ENCODE data around the gene UTF1.

Gene UTF1

GRCh38 chr10:133266056-133266795 is 36.2 kb downstream of the UTF1 start:
- DNase-seq, result no peak

GRCh38 chr10:133267293-133267692 is 37.3 kb downstream of the UTF1 start:
- DNase-seq, result no peak

- DNase-seq, result no peak
Measured at GRCh38 chr10:133267829-133268228, 37.8 kb downstream of the UTF1 start.

- DNase-seq, result no peak
Measured at GRCh38 chr10:133268532-133268931, 38.5 kb downstream of the UTF1 start.

- no peak for DNase-seq
Measured at GRCh38 chr10:133269367-133269766, 39.4 kb downstream of the UTF1 start.

GRCh38 chr10:133270204-133270603 is 40.2 kb downstream of the UTF1 start:
- no peak for DNase-seq

GRCh38 chr10:133270773-133271297 is 40.8 kb downstream of the UTF1 start:
- no peak for DNase-seq

GRCh38 chr10:133271521-133272300 is 41.7 kb downstream of the UTF1 start:
- DNase-seq, result no peak

- no peak for DNase-seq
Measured at GRCh38 chr10:133272301-133272963, 42.4 kb downstream of the UTF1 start.

GRCh38 chr10:133272964-133273420 is 43.0 kb downstream of the UTF1 start:
- DNase-seq, result no peak

- no peak for DNase-seq
Measured at GRCh38 chr10:133273534-133274143, 43.6 kb downstream of the UTF1 start.

GRCh38 chr10:133274751-133275683 is 45.0 kb downstream of the UTF1 start:
- DNase-seq, result peak; percentile 90

GRCh38 chr10:133275684-133276092 is 45.7 kb downstream of the UTF1 start:
- DNase-seq, result peak; percentile 81

GRCh38 chr10:133276100-133276434 is 46.0 kb downstream of the UTF1 start:
- no peak for DNase-seq

- DNase-seq, result peak; percentile 83
Measured at GRCh38 chr10:133276435-133277201, 46.6 kb downstream of the UTF1 start, which contains the start of gene ADAM8. Gene ADAM8, minus strand, starts transcription at chr10:133276868. Its CDS starts 51 bp downstream, at chr10:133276817.

GRCh38 chr10:133277277-133277992 is 47.4 kb downstream of the UTF1 start:
- DNase-seq, result peak; percentile 60

- DNase-seq, result peak; percentile 63
Measured at GRCh38 chr10:133277993-133278576, 48.1 kb downstream of the UTF1 start.

GRCh38 chr10:133278577-133279265 is 48.7 kb downstream of the UTF1 start:
- peak; percentile 80 for DNase-seq

Measured in activated CD8-positive, alpha-beta memory T cell treated with anti-CD3 and anti-CD28 coated beads for 24 hours (primary cell).